Inferior parietal cortex (tissue), 1 donor: ENCODE results near the gene HMGN1.

Experiments used
- DNase-seq: peaks from one replicate; pipeline ENCODE4 v3.0.0-alpha.2; 2016; ENCODE audit errors: extremely low spot score

The HMGN1 gene

GRCh38 chr21:39307466-39307865 lies 41.4 kb downstream of the HMGN1 start:
- DNase-seq, result no peak

GRCh38 chr21:39300587-39300986 lies 48.3 kb downstream of the HMGN1 start:
- no peak for DNase-seq

GRCh38 chr21:39296891-39297290 lies 52.0 kb downstream of the HMGN1 start:
- no peak for DNase-seq
